Right forelimb (tissue), 1 donor: ENCODE data around the gene MIER2.

Source experiments
- DNase-seq: peaks from one replicate; pipeline ENCODE4 v3.0.0-alpha.2; 2018

The MIER2 gene

DNA sequence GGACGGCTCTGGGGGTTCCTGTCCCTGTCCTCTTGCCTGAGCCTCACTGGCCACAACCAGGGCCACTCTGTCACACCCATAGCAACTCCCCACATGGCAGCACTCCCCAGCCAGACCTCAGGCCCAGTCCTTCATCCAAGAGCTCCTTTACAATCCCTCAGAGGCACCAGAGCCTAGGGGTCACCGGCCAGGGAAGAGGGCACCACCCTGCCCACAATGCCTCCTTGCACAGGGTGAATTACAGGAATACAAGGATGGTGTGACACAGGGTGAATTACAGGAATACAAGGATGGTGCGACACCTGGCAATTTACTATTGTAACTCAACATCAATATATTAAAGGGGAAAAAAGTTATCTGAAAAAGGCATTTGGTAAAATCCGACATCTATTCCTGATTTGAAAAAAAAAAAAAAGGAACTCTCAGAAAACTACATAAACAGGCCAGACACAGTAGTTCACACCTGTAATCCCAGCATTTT is 16.5 kb downstream of the MIER2 start:
- no peak for DNase-seq

GRCh38 chr19:327291-328024 is 17.1 kb downstream of the MIER2 start:
- peak; percentile 32 for DNase-seq

- DNase-seq = peak; percentile 30
Measured at GRCh38 chr19:326871-327270, 17.7 kb downstream of the MIER2 start.

GRCh38 chr19:325937-326565 is 18.5 kb downstream of the MIER2 start:
- DNase-seq = peak; percentile 40

DNA sequence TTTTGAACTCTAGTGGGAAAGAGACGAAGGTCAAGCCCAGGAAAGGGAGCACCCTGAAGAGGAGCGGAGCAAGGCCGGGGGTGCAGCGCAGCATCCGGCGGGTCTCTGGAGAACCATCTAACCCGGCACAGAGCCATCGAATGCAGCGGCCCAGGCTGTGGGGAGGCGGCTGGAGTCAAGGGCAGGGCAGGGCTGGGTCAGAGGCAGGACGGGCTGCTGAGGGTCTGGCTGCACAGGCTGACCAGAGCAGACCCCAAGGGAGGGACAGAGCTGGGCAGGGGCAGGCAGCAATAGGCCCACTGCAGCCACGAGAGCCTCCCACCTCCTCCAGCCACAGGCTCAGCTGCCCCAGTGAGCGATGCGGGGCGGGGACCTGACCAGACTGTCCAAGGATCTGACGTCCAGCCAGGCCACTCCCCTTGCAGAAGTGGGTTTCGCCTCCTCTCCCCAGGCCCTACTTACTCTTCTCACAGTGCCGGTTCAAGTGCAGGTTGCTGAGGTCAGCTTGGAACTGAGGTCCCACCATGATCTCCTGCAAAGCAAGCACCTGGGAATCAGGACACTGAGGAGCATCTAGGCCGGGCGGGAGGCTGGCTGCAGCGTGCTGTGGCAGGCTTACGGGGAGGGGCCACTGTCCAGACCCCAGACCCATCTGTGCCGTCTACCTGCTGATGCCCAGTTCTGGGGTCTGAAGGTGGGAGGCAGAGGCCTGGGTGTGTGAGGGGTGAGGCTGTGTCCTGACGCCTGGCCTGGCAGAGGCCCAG is 19.2 kb downstream of the MIER2 start:
- peak; percentile 38 for DNase-seq

- no peak for DNase-seq
Measured at GRCh38 chr19:324716-325115, 19.9 kb downstream of the MIER2 start.

DNA sequence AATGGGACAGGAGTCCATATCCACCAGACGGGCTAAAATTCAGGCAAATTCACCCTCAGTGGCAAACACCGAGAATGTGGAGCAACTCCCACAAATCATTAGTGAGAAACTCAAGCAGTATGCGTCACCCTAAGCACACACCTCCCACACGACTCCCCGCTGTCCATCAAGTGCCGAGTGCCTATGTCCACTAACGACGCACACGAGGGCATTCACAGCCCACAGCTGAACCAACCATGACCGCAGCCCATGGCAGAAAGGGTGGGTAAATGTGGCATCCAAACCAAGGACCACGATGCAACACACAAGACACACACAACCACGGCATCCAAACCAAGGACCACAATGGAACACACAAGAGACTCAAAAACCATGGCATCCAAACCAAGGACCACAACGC is 22.0 kb downstream of the MIER2 start:
- DNase-seq = no peak

GRCh38 chr19:318509-318774 is 26.2 kb downstream of the MIER2 start:
- peak; percentile 15 for DNase-seq

DNA sequence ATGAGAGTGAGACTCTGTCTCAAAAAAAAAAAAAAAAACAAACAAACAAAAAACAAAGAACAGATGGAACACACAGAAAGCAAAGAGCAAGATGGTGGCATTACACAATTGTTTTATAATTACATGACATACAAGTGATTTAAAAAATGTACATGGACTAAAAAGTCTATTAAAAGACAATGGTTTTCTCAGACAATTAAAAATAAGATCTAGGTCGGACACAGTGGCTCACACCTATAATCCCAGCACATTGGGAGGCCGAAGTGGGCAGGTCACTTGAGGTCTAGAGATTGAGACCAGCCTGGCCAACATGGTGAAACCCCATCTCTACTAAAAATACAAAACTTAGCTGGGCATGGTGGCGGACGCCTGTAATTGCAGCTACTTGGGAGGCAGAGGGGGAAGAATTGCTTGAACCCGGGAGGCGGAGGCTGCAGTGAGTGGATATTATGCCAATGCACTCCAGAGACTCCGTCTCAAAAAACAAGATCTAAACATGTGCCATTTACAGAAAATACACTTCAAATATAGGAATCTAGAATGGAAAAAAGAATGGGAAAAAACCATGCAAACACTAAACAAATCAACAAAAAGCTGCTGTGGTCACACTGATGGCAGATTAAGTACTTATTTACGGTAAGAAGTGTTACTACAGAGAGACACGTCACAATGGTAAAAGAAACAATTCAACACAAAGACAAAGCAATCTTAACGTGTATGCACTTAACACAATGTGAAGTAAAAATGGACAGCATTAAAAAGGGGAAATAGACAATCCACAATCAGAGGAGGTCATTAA is 26.7 kb downstream of the MIER2 start:
- no peak for DNase-seq

DNA sequence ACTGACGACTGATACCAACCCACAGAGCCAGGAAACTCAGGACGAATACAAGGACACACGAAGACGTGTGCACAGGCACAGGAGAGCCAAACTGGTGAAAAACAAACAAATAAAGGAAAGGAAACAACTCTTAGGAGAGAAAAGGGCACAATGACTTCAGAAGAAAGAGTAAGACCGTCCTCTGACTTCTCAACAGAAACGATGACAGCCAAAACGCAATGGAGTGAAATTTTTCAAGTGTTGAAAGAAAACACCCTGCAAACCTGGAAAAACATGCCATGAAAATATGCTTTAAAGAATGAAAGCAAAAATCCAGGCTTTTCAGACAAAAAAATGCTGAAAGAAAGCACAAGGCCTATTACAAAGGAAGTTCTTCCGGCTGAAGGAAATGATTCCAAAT is 28.8 kb downstream of the MIER2 start:
- DNase-seq = no peak

DNA sequence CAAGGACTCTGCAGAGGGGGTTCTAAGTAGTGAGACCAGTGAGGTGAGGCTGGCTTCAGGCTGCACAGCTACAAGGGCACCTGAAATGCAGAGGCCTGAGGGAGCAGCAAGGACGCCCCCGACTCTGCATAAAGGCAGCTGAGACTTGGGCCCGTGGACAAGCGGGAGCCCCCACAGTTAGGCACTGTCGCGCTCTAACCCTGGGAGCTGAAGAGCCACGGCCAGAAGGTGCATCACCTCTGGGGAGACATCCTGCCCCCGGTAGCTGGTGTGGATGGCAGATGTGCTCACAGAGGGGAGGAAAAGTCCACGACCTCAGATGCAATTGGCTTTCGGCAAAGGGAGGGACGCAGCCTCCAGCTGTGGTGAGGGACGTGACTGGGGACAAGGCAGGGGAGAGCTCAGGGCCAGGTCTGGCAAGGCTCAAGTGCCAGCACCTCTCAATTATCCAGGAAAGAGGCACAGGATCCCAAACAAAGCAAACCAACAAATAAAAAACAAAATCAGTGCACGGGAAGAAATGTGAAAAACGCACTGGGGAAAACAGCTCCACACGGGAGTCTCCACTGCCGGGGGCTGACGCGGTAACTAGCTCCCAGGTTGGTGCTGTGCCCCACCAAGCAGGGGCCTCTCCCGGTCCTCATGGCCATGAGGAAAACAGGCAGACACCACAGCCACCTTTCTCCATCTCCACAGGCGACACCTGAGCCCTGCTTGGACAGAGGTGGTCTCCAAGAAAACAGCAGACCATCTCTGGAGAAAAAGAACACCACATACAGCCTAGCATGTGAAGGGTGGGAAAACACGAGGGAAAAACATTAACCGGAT is 30.4 kb downstream of the MIER2 start:
- no peak for DNase-seq

DNA sequence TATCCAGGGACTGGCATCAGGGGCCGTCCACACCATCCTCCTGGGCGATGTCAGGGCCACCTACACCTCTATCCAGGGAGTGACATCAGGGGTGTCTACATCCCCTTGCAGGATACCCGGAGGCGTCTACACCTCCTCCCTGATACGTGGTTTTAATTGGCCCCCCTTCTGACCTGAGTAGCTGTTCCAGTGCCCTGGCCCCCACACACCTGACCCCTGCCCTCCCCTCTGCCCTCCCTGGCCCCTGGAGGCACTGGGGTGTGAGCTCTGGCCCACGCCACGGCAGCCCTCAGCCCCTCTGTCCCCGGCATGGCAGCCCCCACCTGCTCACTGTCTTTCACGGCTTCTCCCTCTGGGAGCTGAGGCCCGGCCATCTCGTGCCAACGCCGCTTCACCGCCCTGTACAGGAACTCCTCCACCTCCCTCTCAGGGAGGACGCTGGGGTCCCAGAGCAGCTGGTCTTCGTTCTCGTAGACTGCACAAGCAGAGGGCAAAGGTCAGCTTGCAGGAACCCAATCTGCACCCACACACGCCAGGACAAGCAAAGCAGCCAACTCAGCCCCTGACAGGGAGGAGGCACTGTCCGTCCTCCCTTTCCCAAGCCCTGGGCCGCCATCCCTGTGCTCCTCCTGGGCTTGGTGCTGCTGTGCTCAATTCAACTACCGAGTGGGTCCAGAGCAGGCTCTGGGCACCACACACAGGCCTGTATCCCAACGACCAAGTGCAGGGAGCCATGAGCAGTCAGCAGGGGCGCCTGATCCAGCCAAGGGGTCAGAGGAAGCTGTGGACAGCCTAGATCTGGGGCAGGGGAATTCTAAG is 31.2 kb downstream of the MIER2 start:
- no peak for DNase-seq

GRCh38 chr19:311813-312261 is 32.8 kb downstream of the MIER2 start:
- no peak for DNase-seq

GRCh38 chr19:310781-311496 is 33.7 kb downstream of the MIER2 start:
- DNase-seq = no peak

DNA sequence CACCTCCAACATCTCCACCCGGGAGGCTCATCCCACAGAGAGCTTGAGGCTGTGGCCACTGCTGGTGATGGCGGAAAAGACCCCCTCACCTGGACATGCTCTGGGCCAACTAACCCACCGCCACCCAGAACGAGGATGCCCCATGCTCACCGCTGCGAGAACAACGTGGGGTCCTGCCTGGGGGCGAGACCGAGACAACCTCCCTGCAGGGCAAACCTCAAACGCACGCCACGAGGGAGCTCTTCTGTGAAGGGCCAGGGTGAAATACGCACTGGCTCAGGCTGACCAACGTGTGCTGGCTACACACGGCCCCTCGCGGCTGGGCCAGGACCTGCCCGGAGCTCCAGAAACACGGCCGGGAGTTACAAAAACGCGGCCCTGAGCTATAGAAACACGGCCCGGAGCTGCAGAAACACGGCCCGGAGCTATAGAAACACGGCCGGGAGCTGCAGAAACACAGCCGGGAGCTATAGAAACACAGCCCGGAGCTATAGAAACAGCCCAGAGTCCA is 34.4 kb downstream of the MIER2 start:
- DNase-seq = no peak

DNA sequence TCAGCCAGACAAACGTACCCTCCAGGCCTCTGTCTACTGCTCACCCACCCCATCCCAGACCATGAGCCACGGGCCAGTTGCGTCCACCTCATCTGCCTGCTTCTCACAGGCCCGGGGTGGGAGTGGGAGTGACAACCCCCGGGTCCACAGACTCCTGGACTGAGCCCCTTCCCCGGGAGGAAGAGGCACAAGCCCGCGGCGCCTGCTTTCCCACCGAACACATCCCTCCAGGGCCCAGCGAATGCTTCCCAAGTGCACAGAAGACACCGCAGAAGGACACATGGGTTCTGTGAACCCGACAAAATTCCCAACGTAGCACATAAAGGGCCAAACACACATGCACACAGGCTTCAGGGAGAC is 35.4 kb downstream of the MIER2 start:
- DNase-seq = no peak

DNA sequence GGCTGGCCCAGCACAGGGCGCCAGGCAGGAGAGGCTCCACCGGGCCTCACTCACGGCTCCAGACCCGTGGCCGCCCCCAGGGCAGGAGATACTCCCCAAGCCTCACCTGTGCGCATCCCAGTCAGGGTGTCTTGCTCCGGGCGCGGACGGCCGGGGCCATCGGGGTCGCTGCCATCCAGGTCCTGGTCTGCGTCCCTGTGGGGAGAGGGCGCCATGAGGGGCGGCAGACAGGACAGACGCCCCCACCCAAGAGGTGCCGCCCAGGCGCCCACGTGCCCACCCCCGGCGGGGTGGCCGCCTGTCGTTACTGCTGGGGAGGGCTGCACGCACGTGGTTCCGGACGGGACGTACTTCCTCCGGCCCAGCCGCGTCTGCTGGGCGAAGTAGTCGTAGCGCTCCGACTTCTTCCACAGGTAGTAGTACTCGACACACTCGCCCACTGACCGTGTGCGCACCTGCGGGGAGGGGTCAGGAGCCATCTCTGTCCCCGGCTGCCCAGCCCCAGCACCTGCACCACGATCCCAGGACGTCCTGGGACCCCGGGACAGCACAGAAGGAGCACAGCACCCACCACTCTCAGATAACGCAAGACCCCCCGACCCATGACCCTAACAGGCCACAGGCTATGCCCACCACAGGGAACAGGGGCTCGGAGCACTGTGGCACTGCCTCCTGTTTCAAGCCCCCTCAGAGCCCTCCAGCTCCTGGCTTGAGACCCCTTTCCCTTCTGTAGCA is 36.0 kb downstream of the MIER2 start:
- no peak for DNase-seq

GRCh38 chr19:307793-308420 is 36.7 kb downstream of the MIER2 start:
- DNase-seq = no peak

GRCh38 chr19:307111-307531 is 37.5 kb downstream of the MIER2 start:
- DNase-seq = no peak
